Measurements from ENCODE around the gene POLR3C.

POLR3C gene

GRCh38 chr1:145796753-145797152 is 27.2 kb upstream of the POLR3C start:
- Histone ChIP-seq H3K79me2 (ENCODE audit: low read length) (peaks cover 64% of the 10 kb centered on the region), H3K4me3 (ENCODE audit: low read length) (no peak overlapping the region), H3K36me3 (replicated peaks; ENCODE audit: low read depth, low read length) (peaks cover 38% of the 10 kb centered on the region), H3K9ac (ENCODE audit: low read length) (no peak overlapping the region), H3K27ac (ENCODE audit: low read length) (no peak overlapping the region), H3K4me1 (ENCODE audit: low read length) (peaks cover 17% of the 10 kb centered on the region), H3K27me3 (ENCODE audit: low read depth, low read length) (no peaks in the 10 kb centered on the region), H3K9me3 (ENCODE audit: insufficient read depth, low read length) (peaks cover 24% of the 10 kb centered on the region), H3K4me2 (ENCODE audit: low read length) (no peak overlapping the region), H2AFZ (ENCODE audit: low read depth, low read length) (no peak overlapping the region), H4K20me1 (ENCODE audit: insufficient read depth, low read length) (peaks cover 22% of the 10 kb centered on the region; the same call in 1 of the 2 replicates)
- TF ChIP-seq CTCF (IDR thresholded peaks at IDR 0.05; ENCODE audit: low read depth, low read length) (no peak), EZH2phosphoT487 (IDR thresholded peaks at IDR 0.05; ENCODE audit: low read depth) (no peak)

GRCh38 chr1:145799806-145800205 is 24.2 kb upstream of the POLR3C start:
- Histone ChIP-seq H3K79me2 (ENCODE audit: low read length) (peaks cover 76% of the 10 kb centered on the region), H3K27ac (ENCODE audit: low read length) (no peak overlapping the region), H3K4me2 (ENCODE audit: low read length) (no peak overlapping the region), H4K20me1 (ENCODE audit: insufficient read depth, low read length) (peaks cover 38% of the 10 kb centered on the region), H3K9me3 (ENCODE audit: insufficient read depth, low read length) (peaks cover 24% of the 10 kb centered on the region), H3K36me3 (replicated peaks; ENCODE audit: low read depth, low read length) (peaks cover 38% of the 10 kb centered on the region), H3K4me3 (ENCODE audit: low read length) (no peak overlapping the region), H3K27me3 (ENCODE audit: low read depth, low read length) (no peaks in the 10 kb centered on the region), H3K9ac (ENCODE audit: low read length) (no peak overlapping the region), H2AFZ (ENCODE audit: low read depth, low read length) (no peak overlapping the region), H3K4me1 (ENCODE audit: low read length) (peaks cover 12% of the 10 kb centered on the region; the same call in 1 of the 2 replicates)
- TF ChIP-seq EZH2phosphoT487 (IDR thresholded peaks at IDR 0.05; ENCODE audit: low read depth) (no peak), CTCF (IDR thresholded peaks at IDR 0.05; ENCODE audit: low read depth, low read length) (no peak)

GRCh38 chr1:145804235-145805045 is 19.6 kb upstream of the POLR3C start:
- Histone ChIP-seq H4K20me1 (ENCODE audit: insufficient read depth, low read length) (peaks cover 61% of the 10 kb centered on the region), H3K4me3 (ENCODE audit: low read length) (no peak overlapping the region)

More at GRCh38 chr1:145804235-145805045, 19.6 kb upstream of the POLR3C start:
- TF ChIP-seq EZH2phosphoT487 (IDR thresholded peaks at IDR 0.05; ENCODE audit: low read depth) (no peak), CTCF (IDR thresholded peaks at IDR 0.05; ENCODE audit: low read depth, low read length) (no peak)
- Histone ChIP-seq H3K79me2 (ENCODE audit: low read length) (peaks cover 95% of the 10 kb centered on the region), H3K9me3 (ENCODE audit: insufficient read depth, low read length) (no peaks in the 10 kb centered on the region), H2AFZ (ENCODE audit: low read depth, low read length) (no peak overlapping the region), H3K4me1 (ENCODE audit: low read length) (peaks cover 12% of the 10 kb centered on the region; the same call in 1 of the 2 replicates), H3K27ac (ENCODE audit: low read length) (no peak overlapping the region), H3K27me3 (ENCODE audit: low read depth, low read length) (no peaks in the 10 kb centered on the region), H3K4me2 (ENCODE audit: low read length) (no peak overlapping the region), H3K36me3 (replicated peaks; ENCODE audit: low read depth, low read length) (peaks cover 9% of the 10 kb centered on the region), H3K9ac (ENCODE audit: low read length) (no peak overlapping the region)

Data from OCI-LY3 (cell line).